HFFc6 (cell line): ENCODE data around the gene USP32. TPM values are rescaled to one million over a fixed set of nuclear protein-coding genes. Genes with fewer than 3 reads are reported as not detected.
"Not testable (repeated sequence)": the region's sequence is repeated elsewhere in the genome, so short reads cannot be mapped to it uniquely, and the experiment has no call there.

Experiments used
- DNase-seq: peaks from one replicate; pipeline ENCODE4 v3.0.0-alpha.2; 2018
- H3K27ac Mint-ChIP-seq: 2 replicates; pipeline ENCODE4 v1.8.0; 2020; ENCODE audit warnings: mild to moderate bottlenecking, mixed read lengths
- H3K27me3 Mint-ChIP-seq: 2 replicates; pipeline ENCODE4 v1.8.0; 2021; ENCODE audit warnings: mild to moderate bottlenecking, moderate library complexity, mixed read lengths; ENCODE audit not compliant: insufficient read depth
- H3K36me3 Mint-ChIP-seq: 2 replicates; pipeline ENCODE4 v1.8.0; 2021; ENCODE audit warnings: low read depth, mixed read lengths
- H3K4me1 Mint-ChIP-seq: 2 replicates; pipeline ENCODE4 v1.8.0; 2020; ENCODE audit warnings: low read depth, mixed read lengths
- H3K4me3 Mint-ChIP-seq: 2 replicates; pipeline ENCODE4 v1.8.0; 2020; ENCODE audit warnings: mild to moderate bottlenecking, moderate library complexity, mixed read lengths
- H3K9me3 Mint-ChIP-seq: 2 replicates; pipeline ENCODE4 v1.8.0; 2020; ENCODE audit warnings: mild to moderate bottlenecking, mixed read lengths
- total RNA-seq, 6 experiments: library from RNA; stranded (reverse); fragmentation: NEBNext Ultra II Directional; extraction: Animal tissue kit (Norgen Biotek cat#: 25700); gene quantifications; 2 replicates in 1 of 6; 3 replicates in 5 of 6; pipeline ENCODE4 v1.2.3, GENCODE V29; 2021
- TF ChIP-seq, protein P1 (sequence below): fragments of 200-600 bp; sonication (generic); IDR thresholded peaks from 2 replicates; pipeline ENCODE4 v1.5.0; 2021; ENCODE audit warnings: antibody characterized with exemption, mild to moderate bottlenecking

The USP32 gene
- total RNA-seq, 6 experiments from 2014 or later = 46.7 to 57.3 (median 51.7) TPM

GRCh38 chr17:60322056-60322387 is 69.9 kb downstream of the USP32 start:
- H3K4me1 Mint-ChIP-seq = peaks cover 11% of the 10 kb centered on the region

DNA sequence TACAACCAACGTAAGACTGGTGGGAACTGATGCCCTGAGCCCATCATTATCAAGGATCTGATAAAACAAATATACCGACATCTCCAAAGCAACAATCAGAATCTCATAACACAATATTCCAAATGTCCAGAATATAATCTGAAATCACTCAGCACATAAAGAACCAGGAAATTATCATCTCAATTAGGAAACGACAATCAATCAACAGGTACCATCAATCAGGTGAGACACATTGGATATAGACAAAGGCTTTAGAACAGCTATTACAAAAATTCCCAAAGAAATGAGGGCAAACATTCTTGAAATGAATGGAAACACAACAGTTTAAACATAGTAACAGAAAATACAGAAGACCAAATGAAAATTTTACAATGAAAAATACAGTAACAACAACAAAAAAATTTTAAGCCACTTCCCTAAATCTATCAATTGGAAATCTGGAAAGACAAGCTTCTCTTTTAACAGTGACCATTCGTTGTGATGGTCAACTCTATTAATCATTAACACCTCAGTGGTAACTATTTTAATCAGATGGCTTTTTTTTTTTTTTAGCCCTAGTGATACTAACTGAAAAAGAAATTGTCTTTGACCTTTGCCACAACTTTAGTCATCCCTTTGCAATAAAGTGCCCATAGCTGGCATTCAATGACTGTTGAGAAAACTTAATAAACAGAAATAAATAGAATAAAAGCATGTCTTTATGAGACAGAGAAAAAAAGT is 70.4 kb downstream of the USP32 start:
- Mint-ChIP-seq H3K27ac (peak overlapping the region; percentile 33; the same call in 1 of the 2 replicates), H3K4me1 (peaks cover 11% of the 10 kb centered on the region), H3K9me3 (no peaks in the 10 kb centered on the region), H3K4me3 (no peak overlapping the region), H3K27me3 (no peaks in the 10 kb centered on the region), H3K36me3 (no peaks in the 10 kb centered on the region)
- DNase-seq = no peak
- TF ChIP-seq, protein P1, sequence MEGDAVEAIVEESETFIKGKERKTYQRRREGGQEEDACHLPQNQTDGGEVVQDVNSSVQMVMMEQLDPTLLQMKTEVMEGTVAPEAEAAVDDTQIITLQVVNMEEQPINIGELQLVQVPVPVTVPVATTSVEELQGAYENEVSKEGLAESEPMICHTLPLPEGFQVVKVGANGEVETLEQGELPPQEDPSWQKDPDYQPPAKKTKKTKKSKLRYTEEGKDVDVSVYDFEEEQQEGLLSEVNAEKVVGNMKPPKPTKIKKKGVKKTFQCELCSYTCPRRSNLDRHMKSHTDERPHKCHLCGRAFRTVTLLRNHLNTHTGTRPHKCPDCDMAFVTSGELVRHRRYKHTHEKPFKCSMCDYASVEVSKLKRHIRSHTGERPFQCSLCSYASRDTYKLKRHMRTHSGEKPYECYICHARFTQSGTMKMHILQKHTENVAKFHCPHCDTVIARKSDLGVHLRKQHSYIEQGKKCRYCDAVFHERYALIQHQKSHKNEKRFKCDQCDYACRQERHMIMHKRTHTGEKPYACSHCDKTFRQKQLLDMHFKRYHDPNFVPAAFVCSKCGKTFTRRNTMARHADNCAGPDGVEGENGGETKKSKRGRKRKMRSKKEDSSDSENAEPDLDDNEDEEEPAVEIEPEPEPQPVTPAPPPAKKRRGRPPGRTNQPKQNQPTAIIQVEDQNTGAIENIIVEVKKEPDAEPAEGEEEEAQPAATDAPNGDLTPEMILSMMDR = no peak

More at GRCh38 chr17:60322056-60322387, 69.9 kb downstream of the USP32 start:
- TF ChIP-seq, protein P1 = no peak
- no peaks in the 10 kb centered on the region for H3K27me3 Mint-ChIP-seq
- H3K4me3 Mint-ChIP-seq = no peak overlapping the region
- DNase-seq = no peak
- H3K36me3 Mint-ChIP-seq = 0 out of 2 replicates have a peak, but pooled peaks cover 2% of the 10 kb centered on the region
- peak overlapping the region; percentile 33; the same call in 1 of the 2 replicates for H3K27ac Mint-ChIP-seq
- H3K9me3 Mint-ChIP-seq = no peaks in the 10 kb centered on the region

- no peak for DNase-seq
- peaks cover 17% of the 10 kb centered on the region for H3K4me1 Mint-ChIP-seq
- H3K4me3 Mint-ChIP-seq = no peak overlapping the region
- H3K27me3 Mint-ChIP-seq = no peaks in the 10 kb centered on the region
- no peaks in the 10 kb centered on the region for H3K9me3 Mint-ChIP-seq
- TF ChIP-seq, protein P1 = no peak
- H3K36me3 Mint-ChIP-seq = no peaks in the 10 kb centered on the region
- H3K27ac Mint-ChIP-seq = no peak overlapping the region
These were observed 73.1 kb downstream of the USP32 start for GRCh38 chr17:60318830-60319229.

DNA sequence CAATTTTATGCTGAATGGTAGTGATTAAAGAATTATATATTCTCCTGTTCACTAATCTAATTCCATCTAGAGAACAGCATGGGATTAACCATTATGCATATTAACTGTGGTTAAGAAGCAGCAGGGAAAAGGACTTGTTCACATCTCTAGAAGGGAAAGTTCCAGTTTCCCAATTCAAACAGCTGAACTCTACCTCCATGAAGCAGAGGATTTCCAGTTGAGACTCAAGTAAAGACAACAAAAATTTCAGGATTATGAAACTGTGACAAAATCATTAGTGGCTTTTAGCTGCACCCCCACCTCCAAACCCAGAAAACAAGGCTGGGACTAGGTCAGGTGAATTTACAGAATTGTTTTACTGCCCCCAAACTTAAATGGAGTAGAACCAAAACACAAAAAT is 73.6 kb downstream of the USP32 start:
- no peaks in the 10 kb centered on the region for H3K36me3 Mint-ChIP-seq
- no peak for DNase-seq
- H3K4me3 Mint-ChIP-seq = no peak overlapping the region
- peaks cover 21% of the 10 kb centered on the region for H3K4me1 Mint-ChIP-seq
- no peaks in the 10 kb centered on the region for H3K27me3 Mint-ChIP-seq
- TF ChIP-seq, protein P1 = no peak
- H3K27ac Mint-ChIP-seq = no peak overlapping the region
- H3K9me3 Mint-ChIP-seq = no peaks in the 10 kb centered on the region

GRCh38 chr17:60315650-60316049 is 76.3 kb downstream of the USP32 start:
- H3K4me1 Mint-ChIP-seq = peaks cover 21% of the 10 kb centered on the region
- TF ChIP-seq, protein P1 = 0 out of 2 replicates have a peak, but pooled peaks have one; percentile 21
- H3K27me3 Mint-ChIP-seq = no peaks in the 10 kb centered on the region
- H3K36me3 Mint-ChIP-seq = no peaks in the 10 kb centered on the region
- no peak overlapping the region for H3K4me3 Mint-ChIP-seq
- H3K9me3 Mint-ChIP-seq = no peaks in the 10 kb centered on the region
- no peak overlapping the region for H3K27ac Mint-ChIP-seq
- no peak for DNase-seq

DNA sequence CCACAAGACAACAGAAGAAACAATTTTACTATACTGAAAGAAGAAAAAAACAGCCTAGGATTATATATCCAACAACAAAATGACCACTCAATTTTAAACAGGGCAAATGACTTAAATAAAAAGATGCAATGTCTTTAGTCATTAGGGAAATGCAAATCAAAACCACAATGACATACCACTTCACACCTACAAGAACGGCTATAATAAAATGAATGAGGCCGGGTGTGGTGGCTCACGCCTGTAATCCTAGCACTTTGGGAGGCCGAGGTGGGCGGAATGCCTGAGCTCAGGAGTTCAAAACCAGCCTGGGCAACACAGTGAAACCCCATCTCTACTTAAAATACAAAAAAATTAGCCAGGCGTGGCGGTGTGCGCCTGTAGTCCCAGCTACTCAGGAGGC is 77.0 kb downstream of the USP32 start:
- H3K27ac Mint-ChIP-seq, DNase-seq, H3K9me3 Mint-ChIP-seq, H3K4me3 Mint-ChIP-seq, H3K36me3 Mint-ChIP-seq, H3K27me3 Mint-ChIP-seq: not testable (repeated sequence)
- H3K4me1 Mint-ChIP-seq = peaks cover 21% of the 10 kb centered on the region
